RWPE2 (cell line): ENCODE data around the gene XRCC3.

ENCODE experiments used
- ATAC-seq: fragments of 200-7000 bp; cut with Tn5 transposase; 3 replicates; pipeline ENCODE4 v1.9.1; 2021; ENCODE audit warnings: low read depth
- DNase-seq: peaks from one replicate; pipeline ENCODE4 v3.0.0-alpha.2; 2020; ENCODE audit warnings: low spot score
- H3K27ac ChIP-seq: fragments of 450-650 bp; 2 replicates; pipeline ENCODE4 v1.5.1; 2017; ENCODE audit warnings: mild to moderate bottlenecking; ENCODE audit not compliant: poor library complexity, severe bottlenecking
- H3K27me3 ChIP-seq: fragments of 250-450 bp; sonication (Bioruptor Pico); 2 replicates; pipeline ENCODE4 v1.5.1; 2021; ENCODE audit warnings: mild to moderate bottlenecking, moderate library complexity; ENCODE audit not compliant: insufficient read depth, poor library complexity, severe bottlenecking
- H3K36me3 ChIP-seq: fragments of 250-450 bp; sonication (Bioruptor Pico); 2 replicates; pipeline ENCODE4 v1.5.1; 2020; ENCODE audit warnings: low read depth, mild to moderate bottlenecking, moderate library complexity
- H3K4me1 ChIP-seq: fragments of 250-450 bp; sonication (Bioruptor Pico); 2 replicates; pipeline ENCODE4 v1.5.1; 2021; ENCODE audit warnings: mild to moderate bottlenecking, moderate library complexity; ENCODE audit not compliant: insufficient read depth, poor library complexity, severe bottlenecking
- H3K4me3 ChIP-seq: fragments of 250-450 bp; sonication (Bioruptor Pico); 2 replicates; pipeline ENCODE4 v1.5.1; 2021; ENCODE audit warnings: mild to moderate bottlenecking, moderate library complexity; ENCODE audit not compliant: severe bottlenecking
- H3K9me3 ChIP-seq: fragments of 250-450 bp; sonication (Bioruptor Pico); 2 replicates; pipeline ENCODE4 v1.5.1; 2021; ENCODE audit warnings: mild to moderate bottlenecking, moderate library complexity; ENCODE audit not compliant: severe bottlenecking
- CTCF ChIP-seq: fragments of 450-650 bp; IDR thresholded peaks from one replicate; pipeline ENCODE4 v1.5.1; 2017; ENCODE audit warnings: mild to moderate bottlenecking, moderate library complexity; ENCODE audit not compliant: poor library complexity, severe bottlenecking

Gene XRCC3

DNA sequence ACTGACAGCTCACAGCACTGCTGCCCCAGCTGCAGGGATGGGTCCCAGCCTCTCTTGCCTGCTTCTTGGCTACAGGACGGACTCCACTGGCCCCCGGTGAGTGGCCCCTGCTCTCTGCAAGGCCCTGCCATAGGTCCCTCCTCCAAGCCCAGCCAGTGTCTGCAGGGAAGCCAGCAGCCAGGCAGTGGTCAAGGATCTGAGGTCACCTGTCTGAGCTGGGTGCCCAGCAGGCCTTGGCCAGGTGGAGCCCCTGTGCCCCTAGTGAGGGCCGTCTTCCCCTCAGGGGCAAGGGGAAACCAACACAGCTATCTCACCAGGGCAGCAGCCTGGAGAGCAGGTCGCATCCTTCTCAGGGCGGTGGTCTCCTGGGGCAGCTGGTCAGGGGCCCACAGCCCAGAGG lies 13.2 kb downstream of the XRCC3 start:
- no peak for DNase-seq
- Histone ChIP-seq H3K36me3 (peaks cover 89% of the 10 kb centered on the region), H3K27me3 (no peaks in the 10 kb centered on the region), H3K4me1 (no peaks in the 10 kb centered on the region), H3K9me3 (no peaks in the 10 kb centered on the region), H3K27ac (no peak overlapping the region), H3K4me3 (no peak overlapping the region)
- no peak for ATAC-seq
- TF ChIP-seq CTCF = no peak

DNA sequence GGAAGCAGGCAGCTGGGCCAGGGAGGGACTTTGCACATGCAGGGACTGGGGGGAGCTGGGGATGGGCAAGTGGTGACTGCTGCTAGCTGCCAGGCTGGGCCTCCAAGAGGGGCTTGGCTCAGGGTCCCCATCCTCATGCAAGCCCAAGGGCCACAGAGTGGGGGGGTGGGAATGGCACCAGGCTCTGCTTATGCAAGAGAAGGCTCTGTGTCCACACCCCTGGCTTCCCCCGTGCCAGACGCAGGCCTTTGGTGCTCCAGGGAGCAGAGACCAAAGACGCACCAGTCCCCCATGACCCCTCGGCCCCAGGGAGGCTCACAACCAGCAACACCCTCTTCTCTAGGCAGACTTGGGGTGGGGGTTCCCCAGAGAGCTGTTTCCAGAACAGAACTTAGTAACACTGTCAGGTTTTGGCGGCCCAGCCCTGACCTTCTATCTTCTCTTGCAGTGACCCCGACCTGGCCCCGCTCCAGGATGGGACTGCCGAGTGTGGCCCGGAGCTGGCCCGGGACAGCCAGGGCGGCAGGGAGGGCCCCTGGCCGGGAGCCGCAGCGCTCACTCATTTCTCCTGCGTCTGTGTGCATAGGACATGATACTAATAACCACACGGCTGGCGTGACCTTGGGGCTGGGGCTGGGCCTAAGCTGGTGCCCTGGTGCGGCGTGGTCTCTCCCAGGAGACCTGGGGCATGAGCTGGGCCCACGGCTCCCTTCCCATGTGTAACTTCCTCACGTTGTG lies 14.3 kb downstream of the XRCC3 start:
- TF ChIP-seq CTCF = no peak
- Histone ChIP-seq H3K27me3 (no peaks in the 10 kb centered on the region), H3K9me3 (no peaks in the 10 kb centered on the region), H3K4me1 (no peaks in the 10 kb centered on the region), H3K4me3 (no peak overlapping the region), H3K27ac (no peak overlapping the region), H3K36me3 (peaks cover 84% of the 10 kb centered on the region)
- no peak for ATAC-seq
- no peak for DNase-seq

DNA sequence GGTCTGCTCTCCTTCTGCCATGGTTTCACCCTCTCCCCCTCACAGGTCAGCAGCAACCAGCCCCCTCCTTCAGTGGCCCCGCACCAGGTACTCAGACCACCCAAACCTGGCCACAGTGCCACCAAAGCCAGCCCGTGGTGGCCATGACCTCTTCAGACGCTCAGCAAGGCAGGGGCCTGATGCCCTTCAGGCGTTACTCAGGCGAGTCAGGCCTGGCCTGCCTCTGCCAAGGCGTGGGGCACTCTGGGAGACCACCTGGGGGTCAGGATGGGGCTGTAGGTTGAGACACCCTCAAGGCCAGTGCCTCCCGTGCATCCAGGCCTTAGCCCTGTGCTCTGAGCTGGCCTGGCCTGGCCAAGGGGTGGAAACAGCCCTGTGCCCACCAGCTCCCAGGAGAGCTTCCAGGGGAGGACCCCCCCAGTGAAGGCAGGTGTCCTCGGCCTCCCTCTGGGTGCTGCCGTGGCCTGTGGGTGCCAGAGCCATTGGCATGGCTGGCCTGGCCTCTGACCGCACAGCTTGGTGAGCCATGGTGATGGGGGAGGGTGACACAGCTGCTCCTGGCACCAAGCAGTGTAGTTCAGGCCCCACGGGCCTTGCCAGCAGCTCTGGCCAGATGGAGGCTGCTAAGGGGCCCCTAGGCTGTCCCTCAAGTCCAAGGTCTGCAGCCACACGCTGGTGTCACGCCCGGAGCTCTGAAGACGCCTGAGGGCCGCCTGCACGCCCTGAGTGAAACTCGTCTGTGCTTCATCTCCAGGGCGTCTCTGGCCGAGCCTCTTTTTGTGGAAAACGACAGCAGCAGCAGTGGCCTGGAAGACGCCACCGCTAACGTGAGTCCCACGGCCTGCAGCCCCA lies 15.1 kb downstream of the XRCC3 start:
- Histone ChIP-seq H3K4me1 (no peaks in the 10 kb centered on the region), H3K9me3 (no peaks in the 10 kb centered on the region), H3K36me3 (peaks cover 84% of the 10 kb centered on the region), H3K4me3 (no peak overlapping the region), H3K27me3 (no peaks in the 10 kb centered on the region), H3K27ac (no peak overlapping the region)
- DNase-seq (no peak), ATAC-seq (no peak)
- no peak for TF ChIP-seq CTCF

DNA sequence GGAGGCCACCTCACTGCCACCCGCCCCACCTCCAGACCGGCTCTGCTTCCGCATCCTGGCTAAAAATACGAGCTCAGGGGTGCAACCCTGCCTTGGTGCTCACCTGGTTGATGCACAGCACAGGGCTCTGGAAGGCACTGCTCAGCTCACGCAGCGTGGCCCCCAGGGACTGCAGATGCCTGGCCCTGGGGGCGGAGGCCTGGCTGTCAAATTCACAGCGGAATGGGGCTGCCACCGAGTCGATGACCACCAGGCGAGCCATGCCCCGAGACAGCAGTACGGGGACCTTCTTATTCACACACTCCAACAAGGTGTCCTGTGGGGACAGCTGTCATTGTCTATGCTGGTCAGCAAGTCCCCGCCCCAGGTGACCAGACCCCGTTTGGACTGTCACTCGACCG lies 16.0 kb downstream of the XRCC3 start:
- H3K27me3 ChIP-seq = no peaks in the 10 kb centered on the region
- no peak overlapping the region for H3K27ac ChIP-seq
- H3K4me1 ChIP-seq = no peaks in the 10 kb centered on the region
- no peak for TF ChIP-seq CTCF
- DNase-seq = no peak
- H3K9me3 ChIP-seq = no peaks in the 10 kb centered on the region
- no peak overlapping the region for H3K4me3 ChIP-seq
- peaks cover 84% of the 10 kb centered on the region for H3K36me3 ChIP-seq
- no peak for ATAC-seq
